ENCODE results near the gene POR.
"Not testable (repeated sequence)": the region's sequence is repeated elsewhere in the genome, so short reads cannot be mapped to it uniquely, and the experiment has no call there.

Gene POR

GRCh38 chr7:75914655-75915415 lies at the start of gene POR:
Gene POR, plus strand, starts transcription at chr7:75915155. Its CDS starts 38,847 bp downstream, at chr7:75954002.
- DNase-seq (ENCODE audit: low spot score in 2 of 2) = peak; percentile 99 to 100
- H3K9me3 Mint-ChIP-seq = no peaks in the 10 kb centered on the region
- ATAC-seq (ENCODE audit: low read depth) = peak; percentile 95
- H3K4me3 Mint-ChIP-seq = peak within 1 kb of the TSS; percentile 88
- H3K36me3 Mint-ChIP-seq = no peaks in the 10 kb centered on the region
- H3K4me1 Mint-ChIP-seq = peaks cover 14% of the 10 kb centered on the region
- H3K27me3 Mint-ChIP-seq = no peaks in the 10 kb centered on the region
- peak within 1 kb of the TSS; percentile 96 for H3K27ac Mint-ChIP-seq

GRCh38 chr7:75866114-75866488 lies 48.9 kb upstream of the POR start:
- Mint-ChIP-seq H3K27ac (no peak overlapping the region), H3K4me3 (no peak overlapping the region), H3K4me1 (peaks cover 4% of the 10 kb centered on the region), H3K36me3 (peaks cover 2% of the 10 kb centered on the region), H3K27me3 (peaks cover 15% of the 10 kb centered on the region), H3K9me3 (no peaks in the 10 kb centered on the region)
- ATAC-seq (ENCODE audit: low read depth) (no peak), DNase-seq (ENCODE audit: low spot score in 2 of 2) (no peak)

GRCh38 chr7:75866489-75867389 lies 48.2 kb upstream of the POR start:
- Mint-ChIP-seq H3K9me3 (no peaks in the 10 kb centered on the region), H3K4me1 (peaks cover 4% of the 10 kb centered on the region), H3K27me3 (peaks cover 15% of the 10 kb centered on the region), H3K27ac (no peak overlapping the region), H3K36me3 (peaks cover 2% of the 10 kb centered on the region), H3K4me3 (no peak overlapping the region)
- ATAC-seq (ENCODE audit: low read depth) (peak; percentile 58), DNase-seq (ENCODE audit: low spot score in 2 of 2) (peak in 1 of 2 donors; percentile 21)

- Mint-ChIP-seq H3K27ac (no peak overlapping the region), H3K36me3 (peaks cover 2% of the 10 kb centered on the region), H3K4me1 (peaks cover 4% of the 10 kb centered on the region), H3K27me3 (peaks cover 15% of the 10 kb centered on the region), H3K9me3 (no peaks in the 10 kb centered on the region), H3K4me3 (no peak overlapping the region)
- DNase-seq (ENCODE audit: low spot score in 2 of 2) = no peak
- no peak for ATAC-seq (ENCODE audit: low read depth)
Observed at GRCh38 chr7:75867390-75867717, 47.6 kb upstream of the POR start.

- no peak for ATAC-seq (ENCODE audit: low read depth)
- peaks cover 15% of the 10 kb centered on the region for H3K27me3 Mint-ChIP-seq
- no peak overlapping the region for H3K4me3 Mint-ChIP-seq
- no peak overlapping the region for H3K27ac Mint-ChIP-seq
- H3K9me3 Mint-ChIP-seq = no peaks in the 10 kb centered on the region
- H3K4me1 Mint-ChIP-seq = peaks cover 4% of the 10 kb centered on the region
- peaks cover 2% of the 10 kb centered on the region for H3K36me3 Mint-ChIP-seq
- no peak for DNase-seq (ENCODE audit: low spot score in 2 of 2)
Observed at GRCh38 chr7:75868153-75868552, 46.8 kb upstream of the POR start.

GRCh38 chr7:75869776-75870379 lies 45.1 kb upstream of the POR start:
- H3K4me3 Mint-ChIP-seq = no peak overlapping the region
- no peak for ATAC-seq (ENCODE audit: low read depth)

GRCh38 chr7:75870557-75871161 lies 44.3 kb upstream of the POR start:
- ATAC-seq (ENCODE audit: low read depth) (no peak), DNase-seq (ENCODE audit: low spot score in 2 of 2) (no peak)
- Mint-ChIP-seq H3K4me3 (no peak overlapping the region), H3K4me1 (peaks cover 4% of the 10 kb centered on the region), H3K27me3 (peaks cover 10% of the 10 kb centered on the region), H3K9me3 (no peaks in the 10 kb centered on the region), H3K27ac (no peak overlapping the region), H3K36me3 (no peaks in the 10 kb centered on the region)

More at GRCh38 chr7:75869776-75870379, 45.1 kb upstream of the POR start:
- DNase-seq (ENCODE audit: low spot score in 2 of 2) = no peak
- Mint-ChIP-seq H3K4me1 (peaks cover 4% of the 10 kb centered on the region), H3K9me3 (no peaks in the 10 kb centered on the region), H3K36me3 (no peaks in the 10 kb centered on the region), H3K27me3 (peaks cover 10% of the 10 kb centered on the region), H3K27ac (no peak overlapping the region)

GRCh38 chr7:75872073-75872782 lies 42.7 kb upstream of the POR start:
- ATAC-seq (ENCODE audit: low read depth) (no peak), DNase-seq (ENCODE audit: low spot score in 2 of 2) (no peak)
- Mint-ChIP-seq H3K27ac (no peak overlapping the region), H3K4me1 (no peaks in the 10 kb centered on the region), H3K9me3 (no peaks in the 10 kb centered on the region), H3K36me3 (no peaks in the 10 kb centered on the region), H3K4me3 (no peak overlapping the region), H3K27me3 (peaks cover 3% of the 10 kb centered on the region)

GRCh38 chr7:75874180-75874579 lies 40.8 kb upstream of the POR start:
- not testable (repeated sequence) for H3K27me3 Mint-ChIP-seq; H3K27ac Mint-ChIP-seq; DNase-seq (ENCODE audit: low spot score in 2 of 2); ATAC-seq (ENCODE audit: low read depth); H3K9me3 Mint-ChIP-seq; H3K4me1 Mint-ChIP-seq; H3K4me3 Mint-ChIP-seq; H3K36me3 Mint-ChIP-seq

GRCh38 chr7:75875113-75876080 lies 39.6 kb upstream of the POR start:
- Mint-ChIP-seq H3K4me1 (peaks cover 17% of the 10 kb centered on the region), H3K27me3 (no peaks in the 10 kb centered on the region), H3K4me3 (no peak overlapping the region)

GRCh38 chr7:75876126-75876881 lies 38.7 kb upstream of the POR start:
- ATAC-seq (ENCODE audit: low read depth) (no peak), DNase-seq (ENCODE audit: low spot score in 2 of 2) (no peak)
- H3K36me3 Mint-ChIP-seq = no peaks in the 10 kb centered on the region
- H3K4me3 Mint-ChIP-seq = no peak overlapping the region
- H3K27me3 Mint-ChIP-seq = no peaks in the 10 kb centered on the region
- H3K4me1 Mint-ChIP-seq = peaks cover 17% of the 10 kb centered on the region
- H3K27ac Mint-ChIP-seq = no peak overlapping the region
- H3K9me3 Mint-ChIP-seq = no peaks in the 10 kb centered on the region

More at GRCh38 chr7:75875113-75876080, 39.6 kb upstream of the POR start:
- no peaks in the 10 kb centered on the region for H3K9me3 Mint-ChIP-seq
- H3K27ac Mint-ChIP-seq = no peak overlapping the region
- no peaks in the 10 kb centered on the region for H3K36me3 Mint-ChIP-seq
- ATAC-seq (ENCODE audit: low read depth) (no peak), DNase-seq (ENCODE audit: low spot score in 2 of 2) (no peak)

- H3K36me3 Mint-ChIP-seq = peaks cover 8% of the 10 kb centered on the region
- H3K4me1 Mint-ChIP-seq = peaks cover 17% of the 10 kb centered on the region
- DNase-seq (ENCODE audit: low spot score in 2 of 2) (no peak), ATAC-seq (ENCODE audit: low read depth) (peak; percentile 37)
- H3K9me3 Mint-ChIP-seq = no peaks in the 10 kb centered on the region
- H3K27me3 Mint-ChIP-seq = no peaks in the 10 kb centered on the region
- H3K4me3 Mint-ChIP-seq = peak overlapping the region; percentile 99
- H3K27ac Mint-ChIP-seq = peak overlapping the region; percentile 94
Observed at GRCh38 chr7:75878312-75878768, 36.6 kb upstream of the POR start.

Measured in memory B cell (primary cell).